ENCODE results near the gene ACSS2. TPM values are rescaled to one million over a fixed set of nuclear protein-coding genes. Genes with fewer than 3 reads are reported as not detected.

Gene ACSS2
- total RNA-seq, 1 donor from 2014 or later, result 41.9 TPM

DNA sequence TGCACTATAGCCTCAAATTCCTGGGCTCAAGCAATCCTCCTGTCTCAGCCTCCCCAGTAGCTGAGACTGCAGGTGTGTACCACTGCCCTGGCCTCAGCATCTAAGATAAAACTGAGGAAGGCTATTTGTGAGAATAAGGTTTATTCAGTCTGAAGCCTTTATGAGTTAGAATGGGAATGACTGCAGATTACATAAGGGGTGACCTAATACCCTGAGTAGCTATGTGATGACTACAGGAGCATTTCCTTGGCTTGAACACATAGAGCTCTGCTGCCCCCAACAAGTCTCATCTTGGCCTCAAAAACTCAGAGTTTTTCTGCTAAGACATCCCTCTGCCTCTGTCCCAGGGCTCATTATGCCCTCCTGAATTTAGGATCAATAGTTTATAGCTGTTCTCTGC lies 71.6 kb downstream of the ACSS2 start:
- DNase-seq (ENCODE audit: low read depth, low spot score), result no peak

DNA sequence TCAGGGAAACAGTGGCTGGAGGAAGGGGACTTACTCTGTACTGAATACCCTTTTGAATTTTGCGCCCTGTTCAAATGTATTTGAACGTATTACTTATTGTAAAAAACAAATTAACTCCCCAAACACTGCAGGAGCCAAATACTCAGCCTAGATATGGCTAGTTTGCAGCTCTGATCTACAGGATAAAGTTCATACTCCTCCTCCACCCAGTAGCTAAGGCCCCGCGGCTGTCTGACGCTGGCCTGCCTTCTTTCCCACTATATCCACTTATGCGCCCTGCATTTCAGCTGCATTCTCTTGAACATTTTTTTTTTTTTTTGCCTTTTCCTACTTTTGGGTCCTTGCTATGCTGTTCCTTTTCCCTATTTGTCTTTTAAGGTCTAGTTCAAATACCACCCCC lies 72.7 kb downstream of the ACSS2 start:
- DNase-seq (ENCODE audit: low read depth, low spot score), result no peak

DNA sequence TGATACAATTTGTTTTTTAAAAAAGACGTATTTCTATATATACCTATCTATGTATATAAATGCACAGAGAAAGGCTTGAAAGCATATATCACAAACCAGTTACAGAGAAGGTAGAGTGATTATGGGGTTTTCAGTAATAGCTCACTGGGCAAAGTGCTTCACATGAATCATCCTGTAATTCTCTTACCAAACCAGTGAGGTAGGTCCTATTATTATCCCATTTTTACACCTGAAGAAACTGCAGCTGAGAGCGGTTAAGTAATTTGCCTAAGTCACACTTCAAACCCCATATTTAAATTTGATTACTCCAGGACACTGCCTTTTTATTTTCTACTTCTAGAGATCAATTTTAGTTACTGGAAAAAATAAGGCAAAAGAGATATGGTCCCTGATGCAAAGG lies 74.8 kb downstream of the ACSS2 start:
- DNase-seq (ENCODE audit: low read depth, low spot score), result no peak

DNA sequence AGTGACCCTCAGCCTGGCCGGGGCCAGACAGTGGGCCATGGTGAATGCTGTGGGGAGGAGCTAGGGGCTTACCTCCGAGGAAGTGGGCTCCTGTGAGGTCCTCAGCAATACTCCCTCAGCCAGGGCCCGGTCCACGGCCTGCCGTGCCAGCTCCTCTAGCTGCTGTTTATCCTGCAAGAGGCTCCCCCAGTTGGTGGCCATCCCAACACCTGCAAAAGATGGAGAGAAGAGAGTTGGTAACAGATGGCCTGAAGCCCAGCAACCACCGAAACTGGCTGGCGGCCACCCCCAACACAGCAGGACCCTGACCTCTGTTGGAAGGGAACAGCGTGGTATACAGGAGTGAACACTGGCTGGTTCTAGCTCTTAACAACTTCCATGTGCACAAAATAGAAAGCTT lies 75.2 kb downstream of the ACSS2 start:
- no peak for DNase-seq (ENCODE audit: low read depth, low spot score)

DNA sequence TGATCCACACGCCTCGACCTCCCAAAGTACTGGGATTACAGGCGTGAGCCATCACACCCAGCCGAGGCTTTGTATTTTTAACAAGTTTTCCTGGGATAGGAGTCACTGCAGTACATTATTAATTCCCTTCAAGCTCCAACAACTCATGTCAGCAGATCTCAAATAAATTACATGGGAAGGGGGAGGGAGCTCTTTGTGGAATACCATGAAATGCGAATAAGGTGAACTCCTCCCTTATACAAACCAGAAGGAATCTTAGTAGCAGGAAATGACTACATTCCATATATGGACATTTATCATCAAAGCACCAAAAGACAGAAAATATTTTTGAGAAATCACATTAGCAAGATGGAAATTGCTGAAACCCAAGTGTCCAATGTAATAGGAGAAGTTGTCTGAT lies 76.3 kb downstream of the ACSS2 start:
- no peak for DNase-seq (ENCODE audit: low read depth, low spot score)

DNA sequence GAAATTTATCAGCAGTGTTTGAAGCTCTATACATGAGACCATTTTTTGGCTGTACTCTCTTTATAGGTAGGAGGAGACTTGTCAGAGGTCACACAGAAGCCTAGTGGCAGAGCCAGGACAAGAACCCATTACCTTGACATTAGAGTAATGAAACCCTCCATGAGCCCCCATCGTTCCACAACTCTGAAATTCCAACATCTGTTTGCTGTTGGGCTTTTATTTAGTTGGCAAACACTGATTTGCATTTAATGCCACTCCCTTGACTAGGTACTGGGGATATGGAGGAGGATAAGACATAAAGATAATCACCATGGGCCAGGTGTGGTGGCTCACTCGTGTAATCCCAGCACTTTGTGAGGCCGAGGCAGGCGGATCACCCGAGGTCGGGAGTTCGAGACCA lies 77.5 kb downstream of the ACSS2 start:
- no peak for DNase-seq (ENCODE audit: low read depth, low spot score)

DNA sequence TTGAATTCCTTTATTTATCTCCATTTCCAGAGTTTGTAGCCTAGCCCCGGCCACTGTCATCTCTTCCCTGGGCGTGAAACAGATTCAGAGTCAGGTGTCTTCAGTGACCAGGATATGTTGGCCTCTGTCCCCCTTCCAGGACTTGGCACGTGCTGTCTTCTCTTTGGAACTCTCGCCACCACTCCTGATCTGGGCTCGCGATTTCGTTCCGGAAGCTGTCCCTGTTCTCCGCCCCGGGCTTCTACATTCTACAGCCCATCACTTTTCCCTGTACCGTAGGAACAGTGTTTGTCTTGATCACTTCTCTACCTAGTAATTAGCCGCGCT lies 78.5 kb downstream of the ACSS2 start:
- DNase-seq (ENCODE audit: low read depth, low spot score), result no peak

DNA sequence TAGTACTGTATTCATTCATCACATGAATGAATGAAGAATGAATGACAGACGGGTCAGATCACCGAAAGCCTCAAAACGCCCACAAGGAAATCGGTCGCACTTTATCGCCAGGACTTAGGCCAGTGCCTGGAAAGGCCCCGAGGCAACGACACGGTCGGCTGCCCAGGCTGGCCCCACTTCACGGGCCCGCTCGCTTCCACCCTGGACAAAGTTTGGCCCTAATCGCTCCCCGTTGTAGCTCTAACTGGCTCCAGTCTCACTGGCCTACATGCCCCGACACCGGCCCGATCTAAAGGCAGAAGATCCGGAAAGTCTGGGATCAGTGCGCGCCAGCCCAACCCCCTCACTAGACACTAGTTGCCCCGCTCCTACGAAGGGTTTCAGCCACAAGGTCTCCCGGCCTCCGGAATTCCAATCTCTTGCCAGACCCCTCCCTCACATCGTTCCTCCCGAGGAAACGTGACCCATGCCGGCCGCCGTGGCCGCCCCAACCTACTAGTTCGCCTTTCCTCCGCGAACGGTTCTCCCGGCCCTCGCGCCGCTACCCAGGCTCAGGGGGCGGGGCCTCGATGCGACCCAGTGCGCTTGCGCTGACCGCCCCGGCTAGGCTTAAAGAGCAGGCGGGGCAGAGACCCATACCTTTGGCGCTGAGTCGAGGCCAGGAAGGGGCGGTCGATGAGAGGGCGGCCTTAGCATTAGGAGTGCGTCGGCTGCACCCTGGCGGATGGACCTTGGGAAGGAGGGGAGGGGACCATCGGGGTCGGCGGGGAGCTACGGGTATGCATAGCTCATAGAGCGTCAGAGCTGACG lies 79.0 kb downstream of the ACSS2 start, which contains the start of the genes GSS and MYH7B:
GSS (minus strand) TSS at position 576 of the 810 bp plus-strand sequence. CDS start 3,954 bp downstream, outside the sequence.
MYH7B (plus strand) TSS at position 638 of the 810 bp plus-strand sequence. CDS start 22,138 bp downstream, outside the sequence.
- peak; percentile 77 for DNase-seq (ENCODE audit: low read depth, low spot score)

DNA sequence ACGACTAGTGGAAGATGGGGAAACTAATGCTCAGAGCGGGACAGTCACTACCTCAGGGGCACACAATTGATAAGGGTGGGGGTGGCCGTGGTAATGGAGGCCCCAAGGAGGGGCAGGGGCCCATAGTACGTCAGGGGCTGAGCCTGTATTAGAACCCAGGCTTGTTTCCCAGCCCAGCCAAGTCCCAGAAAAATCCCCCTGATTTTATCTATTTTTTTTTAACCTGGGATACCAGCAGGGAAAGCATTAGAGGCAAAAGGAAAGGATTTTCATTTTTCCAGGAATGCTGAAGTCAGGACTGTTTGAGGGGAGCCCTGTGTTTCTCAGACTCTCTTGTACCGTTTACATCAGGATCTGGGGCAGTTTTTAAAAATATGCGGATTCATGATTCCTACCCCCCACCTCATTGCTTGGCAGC lies 79.6 kb downstream of the ACSS2 start:
- no peak for DNase-seq (ENCODE audit: low read depth, low spot score)

DNA sequence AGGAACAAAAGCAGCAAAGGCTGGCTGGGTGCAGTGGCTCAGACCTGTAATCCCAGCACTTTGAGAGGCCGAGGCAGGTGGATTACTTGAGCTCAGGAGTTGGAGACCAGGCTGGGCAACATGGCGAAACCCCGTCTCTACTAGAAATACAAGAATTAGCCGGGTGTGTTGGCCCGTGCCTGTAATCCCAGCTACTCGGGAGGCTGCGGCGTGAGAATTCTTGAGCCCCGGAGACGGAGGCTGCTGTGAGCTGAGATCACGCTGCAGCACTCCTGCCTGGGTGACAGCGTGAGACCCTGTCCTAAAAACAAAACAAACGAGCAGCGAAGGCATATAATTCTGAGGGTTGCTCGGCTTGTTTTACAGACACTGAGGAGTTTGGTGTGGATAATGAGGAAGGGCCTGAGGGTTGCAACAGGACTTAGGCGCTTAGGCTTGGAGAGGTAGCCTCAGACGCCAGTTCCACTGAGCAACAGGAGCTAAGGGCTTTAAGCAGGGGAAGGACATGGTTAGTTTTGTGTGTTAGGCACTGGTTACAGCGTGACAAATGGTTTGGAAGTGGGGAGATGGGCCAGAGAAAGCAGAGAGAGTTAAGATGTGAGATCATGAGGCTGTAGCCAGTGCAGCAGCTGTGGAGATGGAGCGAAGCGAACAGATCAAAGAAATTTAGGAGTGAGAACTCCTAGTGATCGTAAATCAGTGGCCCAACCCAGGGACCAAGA lies 80.5 kb downstream of the ACSS2 start:
- no peak for DNase-seq (ENCODE audit: low read depth, low spot score)

DNA sequence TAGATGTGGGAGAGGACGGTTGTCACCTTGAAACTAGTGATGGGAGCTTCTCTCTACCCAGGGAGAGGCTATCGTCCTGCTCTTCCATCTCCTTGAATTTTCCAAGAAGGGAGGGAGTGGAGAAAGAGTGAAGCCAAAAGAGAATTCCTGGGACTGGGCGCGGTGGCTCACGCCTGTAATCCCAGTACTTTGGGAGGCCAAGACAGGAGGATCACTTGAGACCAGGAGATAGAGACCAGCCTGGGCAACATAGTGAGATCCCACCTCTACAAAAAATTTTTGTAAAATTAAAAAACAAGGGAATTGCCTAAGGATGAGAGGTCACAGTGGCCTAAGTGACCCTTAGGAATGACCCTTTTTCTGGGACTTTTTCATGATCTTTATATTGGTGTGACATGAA lies 88.1 kb downstream of the ACSS2 start:
- no peak for DNase-seq (ENCODE audit: low read depth, low spot score)

DNA sequence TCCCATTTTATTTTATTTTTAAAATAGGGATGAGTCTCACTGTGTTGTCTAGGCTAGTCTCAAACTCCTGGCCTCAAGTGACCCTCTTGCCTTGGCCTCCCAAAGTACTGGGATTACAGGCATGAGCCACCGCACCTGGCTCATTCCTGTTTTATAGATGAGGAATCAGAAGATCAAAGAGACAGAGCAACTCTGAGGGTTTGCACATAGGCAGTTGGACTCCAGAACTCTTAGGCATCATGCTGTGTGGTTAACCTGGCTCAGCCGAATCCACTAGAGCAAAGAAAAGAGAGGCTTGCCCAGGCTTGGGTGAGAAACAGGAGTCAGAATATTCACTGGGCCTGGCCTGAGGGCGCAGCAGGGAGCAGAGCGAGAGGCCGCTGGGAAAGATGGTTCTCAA lies 88.6 kb downstream of the ACSS2 start:
- no peak for DNase-seq (ENCODE audit: low read depth, low spot score)

DNA sequence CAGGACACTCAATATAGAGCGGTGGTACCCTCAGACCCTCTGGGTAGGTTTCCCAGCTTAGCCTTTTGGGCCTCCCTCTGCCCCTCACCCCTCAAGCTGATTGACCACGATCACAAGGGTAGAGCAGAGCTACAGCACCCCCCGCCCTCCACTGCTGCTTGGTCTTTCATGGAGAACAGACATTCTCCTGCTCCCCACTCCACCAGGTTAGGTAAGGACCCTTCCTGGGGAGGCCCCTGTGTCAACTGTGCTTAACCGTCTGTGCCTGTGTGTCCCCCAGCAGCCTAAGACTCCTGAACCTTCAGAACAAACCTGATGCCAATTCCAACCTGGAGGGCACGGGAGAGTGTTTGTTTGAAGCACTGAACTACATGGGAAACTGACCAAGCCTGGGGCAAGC lies 91.0 kb downstream of the ACSS2 start:
- no peak for DNase-seq (ENCODE audit: low read depth, low spot score)

DNA sequence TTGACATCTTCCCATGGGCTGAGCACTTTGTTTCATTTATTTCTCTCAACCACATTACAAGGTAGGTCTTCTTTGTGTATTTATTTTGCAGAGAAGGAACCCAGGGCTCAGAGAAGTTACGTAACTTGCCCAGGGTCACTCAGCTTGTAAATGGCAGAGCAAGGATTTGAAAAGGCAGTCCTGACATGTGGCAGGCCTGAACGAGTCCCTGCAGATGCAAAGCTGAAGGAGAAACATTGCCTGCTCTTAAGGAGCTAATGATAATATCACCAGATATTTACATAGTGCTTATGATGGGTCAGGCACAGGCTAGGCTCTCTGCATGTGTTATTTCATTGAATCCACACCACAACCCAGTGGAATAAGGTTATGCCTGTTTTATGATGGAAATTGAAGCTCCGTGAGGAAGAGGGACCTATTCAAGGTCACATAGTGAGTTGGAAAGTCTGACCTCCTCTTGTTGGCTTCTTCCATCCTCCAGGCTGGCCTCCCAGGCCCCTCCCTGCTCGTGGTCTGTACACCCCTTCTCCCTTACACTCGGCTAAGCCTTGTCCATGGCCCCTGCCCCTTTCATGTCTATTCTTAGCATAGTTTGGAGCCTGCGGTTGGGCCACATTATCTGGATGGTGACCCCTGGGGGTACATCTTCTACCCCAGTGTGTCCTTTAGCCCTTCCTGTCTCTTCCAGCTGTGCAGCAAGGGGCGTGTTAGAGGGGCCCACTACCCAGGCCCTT lies 91.8 kb downstream of the ACSS2 start:
- no peak for DNase-seq (ENCODE audit: low read depth, low spot score)

DNA sequence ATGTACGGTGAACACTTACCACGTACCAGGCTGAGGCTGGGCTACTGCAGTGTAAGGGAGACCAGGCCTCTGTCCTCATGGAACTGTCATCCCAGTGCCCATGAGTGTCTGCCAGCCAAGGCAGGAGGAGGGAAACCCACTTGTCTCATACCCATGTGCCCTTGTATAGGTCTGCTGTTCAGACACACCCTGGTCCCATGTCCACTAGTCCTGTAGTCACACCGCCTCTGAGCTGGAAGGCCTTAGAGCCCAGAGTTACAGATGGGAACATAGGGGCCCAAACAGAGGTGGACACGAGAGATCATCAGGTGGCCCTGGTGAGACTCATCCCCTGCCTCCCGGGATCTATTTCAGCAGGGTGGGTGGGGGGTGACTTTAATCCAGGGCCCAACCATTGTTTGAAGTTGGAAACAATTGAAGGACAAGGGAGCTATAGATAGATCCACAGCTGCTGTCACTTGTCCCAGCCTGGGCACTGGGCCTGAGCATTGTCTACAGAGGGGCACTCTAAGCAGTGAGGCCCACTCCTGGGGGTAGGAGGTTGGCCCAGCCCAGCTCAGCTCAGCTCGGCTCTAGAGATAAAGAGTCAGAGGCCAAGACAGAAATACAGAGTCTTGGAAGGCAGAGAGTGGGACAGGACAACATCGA lies 93.9 kb downstream of the ACSS2 start:
- no peak for DNase-seq (ENCODE audit: low read depth, low spot score)

DNA sequence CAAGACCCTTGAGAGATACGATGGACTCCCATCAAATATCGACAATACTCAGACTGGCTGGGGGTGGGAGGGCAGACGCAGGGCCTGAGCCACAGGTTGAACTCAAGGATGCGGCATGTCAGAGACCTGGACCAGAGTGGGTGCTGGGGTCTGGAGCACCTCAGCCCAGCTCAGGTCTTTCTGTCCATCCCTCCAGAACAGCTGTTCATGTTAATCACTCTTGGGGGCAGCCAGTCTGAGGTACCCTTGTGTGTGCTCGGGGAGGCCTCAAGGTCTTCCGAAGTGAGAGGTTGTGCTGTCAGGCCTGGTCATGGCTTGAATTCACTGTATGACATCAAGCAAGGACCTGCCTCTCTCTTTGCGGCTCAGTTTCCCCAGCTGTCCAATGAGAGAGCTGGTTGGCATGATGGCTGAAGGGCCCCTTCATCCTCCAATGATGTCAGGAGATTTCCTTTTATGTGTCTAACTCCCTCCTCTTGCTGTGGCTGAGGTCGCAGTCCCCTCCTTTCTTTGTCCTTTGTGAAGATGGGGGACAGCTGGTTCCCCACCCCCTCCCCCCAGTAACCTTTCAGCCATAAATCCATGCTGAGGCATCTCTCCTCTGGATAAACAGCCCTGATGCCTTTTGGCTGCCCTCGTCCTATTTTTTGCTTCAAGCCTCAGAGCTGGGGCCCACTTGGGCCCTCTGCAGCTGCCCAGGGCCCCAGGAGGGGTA lies 94.6 kb downstream of the ACSS2 start:
- no peak for DNase-seq (ENCODE audit: low read depth, low spot score)

DNA sequence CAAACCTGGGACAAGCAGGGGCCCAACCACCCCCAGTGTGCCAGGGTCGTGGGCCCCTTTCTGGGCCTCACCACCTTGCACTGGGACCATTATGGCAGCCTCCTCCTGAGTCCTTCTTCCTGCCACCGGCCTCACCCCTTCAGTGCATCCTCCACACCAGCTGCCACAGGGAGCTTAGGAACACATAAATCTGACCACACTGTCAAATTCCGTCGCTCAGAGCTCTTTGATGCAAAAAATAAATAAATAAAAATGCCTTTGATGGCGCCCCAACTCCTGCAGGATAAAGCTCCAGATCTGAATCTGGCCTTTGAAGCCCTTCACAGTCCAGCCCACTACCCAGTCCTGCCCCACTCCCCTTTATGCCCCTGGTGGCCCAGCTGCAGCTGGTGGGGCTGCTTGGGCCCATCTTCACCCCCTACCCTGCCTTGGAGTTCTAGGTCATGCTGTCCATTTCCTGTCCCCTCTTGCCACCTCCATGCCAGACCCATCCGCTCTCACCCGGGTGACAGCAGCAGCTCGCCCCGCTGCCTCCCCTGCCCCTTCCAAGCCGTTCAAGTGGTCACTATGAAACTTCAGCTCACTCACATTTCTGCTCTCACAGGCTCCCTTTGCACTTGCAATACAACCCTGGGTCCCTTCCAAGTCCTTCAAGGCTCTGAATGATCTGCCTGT lies 95.3 kb downstream of the ACSS2 start:
- DNase-seq (ENCODE audit: low read depth, low spot score), result no peak

DNA sequence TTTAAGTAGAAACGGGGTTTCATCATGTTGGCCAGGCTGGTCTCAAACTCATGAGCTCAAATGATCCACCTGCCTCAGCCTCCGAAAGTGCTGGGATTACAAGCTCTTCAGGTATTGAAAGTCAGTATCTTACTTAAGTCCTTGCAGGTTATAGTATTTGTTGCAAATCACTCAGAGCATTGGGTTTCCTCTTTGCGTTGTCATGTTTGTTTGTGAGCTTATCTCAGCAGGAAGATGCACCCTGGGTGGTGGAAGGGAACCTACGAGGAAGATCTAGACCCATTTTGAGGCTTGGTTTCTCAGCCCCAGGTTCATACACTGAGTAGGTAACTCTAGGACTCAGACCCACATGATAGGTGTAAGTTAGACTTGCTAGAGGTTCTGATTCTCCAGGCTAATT lies 97.8 kb downstream of the ACSS2 start:
- DNase-seq (ENCODE audit: low read depth, low spot score), result no peak

DNA sequence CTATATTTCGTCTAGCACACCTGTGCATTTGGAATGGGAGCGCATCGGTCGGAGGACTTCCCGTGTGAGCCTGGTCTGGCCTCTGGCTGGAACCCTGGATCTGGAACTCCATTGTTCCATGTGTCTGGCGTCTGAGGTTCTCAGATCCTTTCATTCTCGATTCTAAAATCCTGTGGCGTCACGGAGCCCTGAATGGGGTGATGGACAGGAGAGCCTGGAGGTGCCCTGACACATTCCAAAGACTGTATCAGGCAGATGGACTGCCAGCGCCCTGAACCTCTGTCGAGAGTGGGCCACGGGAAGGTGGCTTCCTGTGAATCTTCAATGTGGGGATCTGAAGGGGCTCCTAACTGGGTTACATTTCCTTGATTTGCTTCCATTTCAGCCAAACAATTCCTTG lies 99.9 kb downstream of the ACSS2 start:
- no peak for DNase-seq (ENCODE audit: low read depth, low spot score)
